Neural progenitor cell (in vitro differentiated cells): ENCODE data around the gene DIP2A. TPM values are rescaled to one million over a fixed set of nuclear protein-coding genes. Genes with fewer than 3 reads are reported as not detected.

Experiments used
- DNase-seq: peaks from one replicate; pipeline ENCODE4 v3.0.0-alpha.2; 2016; ENCODE audit warnings: low spot score
- H2AFZ ChIP-seq: fragments of 200-600 bp; sonication (generic); replicated peaks from 2 replicates; pipeline ENCODE4 v1.6.1; 2016; ENCODE audit warnings: antibody characterized with exemption
- H3F3A ChIP-seq: fragments of 200-600 bp; sonication (generic); 2 replicates; pipeline ENCODE4 v1.6.1; 2016; ENCODE audit warnings: antibody characterized with exemption, low read depth
- H3K27ac ChIP-seq: fragments of 200-600 bp; sonication (generic); 2 replicates; pipeline ENCODE4 v1.5.1; 2016; ENCODE audit warnings: mild to moderate bottlenecking
- H3K27me3 ChIP-seq: fragments of 200-600 bp; sonication (generic); 2 replicates; pipeline ENCODE4 v1.6.1; 2016; ENCODE audit warnings: mild to moderate bottlenecking, moderate library complexity
- H3K36me3 ChIP-seq: fragments of 200-600 bp; sonication (generic); 2 replicates; pipeline ENCODE4 v1.5.1; 2016
- H3K4me1 ChIP-seq: fragments of 200-600 bp; sonication (generic); 2 replicates; pipeline ENCODE4 v1.6.1; 2016; ENCODE audit warnings: mixed run types
- H3K4me2 ChIP-seq: fragments of 200-600 bp; sonication (generic); 2 replicates; pipeline ENCODE4 v1.6.1; 2016
- H3K4me3 ChIP-seq: fragments of 200-600 bp; sonication (generic); 2 replicates; pipeline ENCODE4 v1.5.1; 2016
- H3K79me2 ChIP-seq: fragments of 200-600 bp; sonication (generic); 2 replicates; pipeline ENCODE4 v1.6.1; 2016; ENCODE audit warnings: low read depth
- H3K9ac ChIP-seq: fragments of 200-600 bp; sonication (generic); 2 replicates; pipeline ENCODE4 v1.6.1; 2016
- H3K9me3 ChIP-seq: fragments of 200-600 bp; sonication (generic); 2 replicates; pipeline ENCODE4 v1.5.1; 2016; ENCODE audit warnings: low read depth
- H4K20me1 ChIP-seq: fragments of 200-600 bp; sonication (generic); 2 replicates; pipeline ENCODE4 v1.6.1; 2016; ENCODE audit warnings: low read depth
- H3K27ac Mint-ChIP-seq: 3 replicates; pipeline ENCODE4 v1.8.0; 2021; ENCODE audit warnings: mixed read lengths
- H3K27me3 Mint-ChIP-seq: 2 replicates; pipeline ENCODE4 v1.8.0; 2022; ENCODE audit warnings: low read depth, mild to moderate bottlenecking, inconsistent platforms, moderate library complexity, mixed read lengths; ENCODE audit not compliant: insufficient read depth
- H3K36me3 Mint-ChIP-seq: 3 replicates; pipeline ENCODE4 v1.8.0; 2021; ENCODE audit warnings: mixed read lengths
- H3K4me1 Mint-ChIP-seq: 3 replicates; pipeline ENCODE4 v1.8.0; 2021; ENCODE audit warnings: mixed read lengths
- H3K4me3 Mint-ChIP-seq: 3 replicates; pipeline ENCODE4 v1.8.0; 2021; ENCODE audit warnings: mild to moderate bottlenecking, moderate library complexity, mixed read lengths
- H3K9me3 Mint-ChIP-seq: 3 replicates; pipeline ENCODE4 v1.8.0; 2020; ENCODE audit warnings: mixed read lengths
- EZH2 ChIP-seq: fragments of 200-600 bp; sonication (generic); IDR thresholded peaks from 2 replicates; pipeline ENCODE4 v1.6.1; 2017; ENCODE audit warnings: antibody characterized with exemption, mild to moderate bottlenecking, moderate library complexity
- EZH2phosphoT487 ChIP-seq: fragments of 200-600 bp; sonication (generic); IDR thresholded peaks from 2 replicates; pipeline ENCODE4 v1.6.1; 2017; ENCODE audit warnings: antibody characterized with exemption
- total RNA-seq: library from RNA; depleted of rRNA; stranded (reverse); fragments of >200 nt; gene quantifications from 2 replicates; pipeline ENCODE4 v1.2.3, GENCODE V29; 2015; ENCODE audit warnings: low replicate concordance
- TF ChIP-seq, protein P1 (sequence below): fragments of 200-600 bp; sonication (generic); IDR thresholded peaks from 2 replicates; pipeline ENCODE4 v1.5.1; 2017; ENCODE audit warnings: antibody characterized with exemption, mild to moderate bottlenecking

Gene DIP2A
- total RNA-seq, 1 donor from 2014 or later: 50.7 TPM

DNA sequence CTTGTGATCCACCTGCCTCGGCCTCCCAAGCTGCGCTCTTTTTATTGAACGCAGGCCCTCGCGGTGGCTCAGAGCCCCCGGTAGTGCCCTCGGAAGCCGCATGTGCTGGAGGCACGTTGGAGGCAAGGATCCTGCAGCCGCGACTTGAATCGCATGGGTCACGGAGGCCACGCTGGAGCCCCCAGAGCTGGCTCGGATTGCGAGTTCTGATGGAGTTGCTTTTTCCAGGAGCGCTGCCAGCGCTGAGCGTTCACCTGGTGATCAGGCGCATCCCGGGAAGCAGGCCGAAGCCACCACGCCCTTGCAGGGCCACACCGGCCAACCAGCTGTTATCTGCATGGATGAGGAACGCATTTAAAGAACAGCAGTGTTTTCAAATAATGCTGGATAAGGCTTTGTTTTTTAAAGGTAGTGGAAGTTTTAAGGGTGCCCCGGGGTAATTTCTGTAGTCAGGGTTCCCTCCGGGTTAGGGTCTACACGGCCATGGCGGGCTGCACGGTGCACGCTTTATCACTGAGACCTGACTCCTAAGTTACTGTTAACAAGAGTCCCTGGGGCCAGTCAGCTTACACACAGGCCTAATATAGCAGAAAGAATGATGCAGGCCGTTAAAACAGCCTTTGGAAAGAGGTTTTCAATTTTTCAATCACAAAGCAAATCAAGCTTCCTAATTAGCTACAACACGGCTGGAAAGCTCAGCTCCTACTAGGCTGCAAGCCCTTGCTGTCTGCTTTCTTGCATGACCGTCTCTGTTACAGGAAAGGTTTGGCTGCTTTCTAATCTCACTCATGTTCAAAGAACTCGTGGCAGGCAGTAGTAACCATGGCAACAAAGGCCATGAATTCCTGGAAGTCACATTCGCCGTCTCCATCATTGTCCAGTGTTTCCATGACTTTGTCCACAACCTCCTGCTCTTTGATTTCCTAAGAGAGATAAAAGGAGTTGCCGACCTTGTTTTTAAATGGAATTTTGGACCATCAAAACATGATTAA, 140.2 kb downstream of the DIP2A start:
- Mint-ChIP-seq H3K36me3 (no peaks in the 10 kb centered on the region), H3K4me3 (peak overlapping the region; percentile 48), H3K27ac (peak overlapping the region; percentile 98), H3K9me3 (peaks cover 15% of the 10 kb centered on the region), H3K27me3 (peaks cover 2% of the 10 kb centered on the region), H3K4me1 (peaks cover 52% of the 10 kb centered on the region)
- Histone ChIP-seq H3F3A (peaks cover 2% of the 10 kb centered on the region), H3K9me3 (no peaks in the 10 kb centered on the region), H3K27me3 (no peaks in the 10 kb centered on the region), H4K20me1 (no peaks in the 10 kb centered on the region), H3K9ac (no peak overlapping the region), H3K4me3 (no peak overlapping the region), H3K4me2 (peak overlapping the region; percentile 33), H3K27ac (no peak overlapping the region), H2AFZ (no peak overlapping the region), H3K79me2 (no peaks in the 10 kb centered on the region), H3K36me3 (no peaks in the 10 kb centered on the region), H3K4me1 (peaks cover 17% of the 10 kb centered on the region)
- TF ChIP-seq, protein P1, sequence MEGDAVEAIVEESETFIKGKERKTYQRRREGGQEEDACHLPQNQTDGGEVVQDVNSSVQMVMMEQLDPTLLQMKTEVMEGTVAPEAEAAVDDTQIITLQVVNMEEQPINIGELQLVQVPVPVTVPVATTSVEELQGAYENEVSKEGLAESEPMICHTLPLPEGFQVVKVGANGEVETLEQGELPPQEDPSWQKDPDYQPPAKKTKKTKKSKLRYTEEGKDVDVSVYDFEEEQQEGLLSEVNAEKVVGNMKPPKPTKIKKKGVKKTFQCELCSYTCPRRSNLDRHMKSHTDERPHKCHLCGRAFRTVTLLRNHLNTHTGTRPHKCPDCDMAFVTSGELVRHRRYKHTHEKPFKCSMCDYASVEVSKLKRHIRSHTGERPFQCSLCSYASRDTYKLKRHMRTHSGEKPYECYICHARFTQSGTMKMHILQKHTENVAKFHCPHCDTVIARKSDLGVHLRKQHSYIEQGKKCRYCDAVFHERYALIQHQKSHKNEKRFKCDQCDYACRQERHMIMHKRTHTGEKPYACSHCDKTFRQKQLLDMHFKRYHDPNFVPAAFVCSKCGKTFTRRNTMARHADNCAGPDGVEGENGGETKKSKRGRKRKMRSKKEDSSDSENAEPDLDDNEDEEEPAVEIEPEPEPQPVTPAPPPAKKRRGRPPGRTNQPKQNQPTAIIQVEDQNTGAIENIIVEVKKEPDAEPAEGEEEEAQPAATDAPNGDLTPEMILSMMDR: no peak
- TF ChIP-seq EZH2phosphoT487 (no peak), EZH2 (no peak)
- DNase-seq: peak; percentile 66

- Histone ChIP-seq H3F3A (peaks cover 10% of the 10 kb centered on the region), H3K36me3 (no peaks in the 10 kb centered on the region), H3K9ac (no peak overlapping the region), H2AFZ (no peak overlapping the region), H3K27me3 (no peaks in the 10 kb centered on the region), H3K4me1 (peaks cover 29% of the 10 kb centered on the region), H3K27ac (no peak overlapping the region), H3K79me2 (no peaks in the 10 kb centered on the region), H3K9me3 (no peaks in the 10 kb centered on the region), H3K4me2 (no peak overlapping the region), H4K20me1 (no peaks in the 10 kb centered on the region), H3K4me3 (no peak overlapping the region)
- H3K36me3 Mint-ChIP-seq: no peaks in the 10 kb centered on the region
- H3K9me3 Mint-ChIP-seq: peaks cover 6% of the 10 kb centered on the region
- no peak for TF ChIP-seq EZH2
- TF ChIP-seq EZH2phosphoT487: no peak
- TF ChIP-seq, protein P1: no peak
- peaks cover 67% of the 10 kb centered on the region for H3K4me1 Mint-ChIP-seq
- no peak for DNase-seq
- peak overlapping the region; percentile 98 for H3K27ac Mint-ChIP-seq
- no peak overlapping the region for H3K4me3 Mint-ChIP-seq
- H3K27me3 Mint-ChIP-seq: peaks cover 4% of the 10 kb centered on the region
Observed at GRCh38 chr21:46600305-46600704, 141.6 kb downstream of the DIP2A start.

DNA sequence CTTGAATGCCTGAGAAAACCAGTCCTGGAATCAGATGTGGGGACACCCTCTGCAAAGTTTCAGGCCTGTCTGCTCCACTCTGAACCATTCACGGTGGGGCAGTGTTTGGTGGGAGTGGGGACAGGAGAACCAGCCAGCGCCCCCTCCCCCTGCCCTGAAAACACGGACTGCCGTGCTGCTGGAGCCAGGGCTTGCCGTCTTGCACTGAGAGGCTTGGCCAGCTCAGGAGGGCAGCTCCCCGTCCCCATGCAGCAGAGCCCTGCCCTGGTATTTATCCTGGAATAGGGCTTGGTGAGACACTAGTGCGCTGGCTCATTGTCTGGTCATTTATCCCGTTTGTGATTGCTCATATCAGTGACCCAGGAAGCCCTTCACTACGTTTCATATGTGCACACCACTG, 142.3 kb downstream of the DIP2A start:
- Histone ChIP-seq H3K79me2 (no peaks in the 10 kb centered on the region), H4K20me1 (no peaks in the 10 kb centered on the region), H3K4me2 (no peak overlapping the region), H3F3A (peaks cover 10% of the 10 kb centered on the region), H3K9ac (no peak overlapping the region), H3K9me3 (no peaks in the 10 kb centered on the region), H3K36me3 (no peaks in the 10 kb centered on the region), H3K27ac (no peak overlapping the region), H3K4me1 (peaks cover 31% of the 10 kb centered on the region), H3K27me3 (no peaks in the 10 kb centered on the region), H2AFZ (no peak overlapping the region), H3K4me3 (no peak overlapping the region)
- Mint-ChIP-seq H3K9me3 (peaks cover under 1% of the 10 kb centered on the region), H3K36me3 (no peaks in the 10 kb centered on the region), H3K27ac (peak overlapping the region; percentile 42), H3K4me3 (no peak overlapping the region), H3K4me1 (peaks cover 70% of the 10 kb centered on the region), H3K27me3 (peaks cover 4% of the 10 kb centered on the region)
- TF ChIP-seq EZH2phosphoT487 (no peak), EZH2 (no peak)
- TF ChIP-seq, protein P1: no peak
- DNase-seq: no peak
